Liver (tissue), 9 donors: ENCODE data around the gene PAXX. TPM values are rescaled to one million over a fixed set of nuclear protein-coding genes. Genes with fewer than 3 reads are reported as not detected.

ENCODE experiments used
- DNase-seq: peaks from one replicate; pipeline ENCODE4 v3.0.0-alpha.2; 2017; ENCODE audit warnings: low spot score
- H3K27ac ChIP-seq, 2 donors: one replicate each; pipeline ENCODE4 v1.7.0; 2013; ENCODE audit warnings: inconsistent platforms in 2 of 2, low read length in 2 of 2, control low read depth in 1 of 2, low read depth in 1 of 2, mild to moderate bottlenecking in 1 of 2
- H3K27me3 ChIP-seq, 4 donors: one replicate each; pipeline versions ENCODE4 v1.6.1 to v1.7.0; 2013; ENCODE audit warnings: low read length in 3 of 4, inconsistent platforms in 1 of 4, mild to moderate bottlenecking in 1 of 4, moderate library complexity in 1 of 4; ENCODE audit not compliant: control insufficient read depth in 4 of 4, insufficient read depth in 4 of 4
- H3K36me3 ChIP-seq, 4 donors: one replicate each; pipeline versions ENCODE4 v1.6.1 to v1.7.0; 2013; ENCODE audit warnings: low read length in 3 of 4, mild to moderate bottlenecking in 3 of 4, low read depth in 1 of 4, moderate library complexity in 1 of 4; ENCODE audit not compliant: control insufficient read depth in 4 of 4, insufficient read depth in 3 of 4
- H3K4me1 ChIP-seq, 4 donors: one replicate each; pipeline versions ENCODE4 v1.6.1 to v1.7.0; 2013; ENCODE audit warnings: low read length in 3 of 4, mild to moderate bottlenecking in 3 of 4, moderate library complexity in 1 of 4; ENCODE audit not compliant: control insufficient read depth in 4 of 4, insufficient read depth in 4 of 4
- H3K4me3 ChIP-seq, 3 donors: one replicate each; pipeline versions ENCODE4 v1.6.1 to v1.7.0; 2013; ENCODE audit warnings: low read length in 3 of 3, control low read depth in 1 of 3, low read depth in 1 of 3, mild to moderate bottlenecking in 1 of 3
- H3K9ac ChIP-seq, 2 donors: one replicate each; pipeline ENCODE4 v1.7.0; 2013; ENCODE audit warnings: low read length in 2 of 2, mild to moderate bottlenecking in 2 of 2, moderate library complexity in 2 of 2, control low read depth in 1 of 2, low read depth in 1 of 2
- H3K9me3 ChIP-seq, 4 donors: one replicate each; pipeline versions ENCODE4 v1.6.1 to v1.7.0; 2013; ENCODE audit warnings: low read length in 3 of 4; ENCODE audit not compliant: control insufficient read depth in 4 of 4
- CTCF ChIP-seq: fragments of 150-350 bp; IDR thresholded peaks from 2 replicates; pipeline ENCODE4 v1.5.1; 2017; ENCODE audit warnings: improper control_type of control experiment, low read depth, low read length; ENCODE audit not compliant: missing input control
- EGR1 ChIP-seq, 2 donors: IDR thresholded peaks; 2 replicates each; pipeline ENCODE4 v1.6.1; 2016 to 2018; ENCODE audit warnings: antibody characterized with exemption in 2 of 2, low read depth in 2 of 2
- FOXA1 ChIP-seq: IDR thresholded peaks from 2 replicates; pipeline ENCODE4 v1.6.1; 2016; ENCODE audit warnings: antibody characterized with exemption
- GABPA ChIP-seq, 2 donors: IDR thresholded peaks in 1 of 2; conservative IDR thresholded peaks in 1 of 2; 2 replicates each; pipeline ENCODE4 v1.6.1; 2016; ENCODE audit warnings: antibody characterized with exemption in 2 of 2, mild to moderate bottlenecking in 1 of 2, moderate library complexity in 1 of 2
- HNF4A ChIP-seq, 2 donors: conservative IDR thresholded peaks; 2 replicates each; pipeline ENCODE4 v1.6.1; 2016; ENCODE audit warnings: antibody characterized with exemption in 2 of 2, mild to moderate bottlenecking in 2 of 2
- HNF4G ChIP-seq: IDR thresholded peaks from 2 replicates; pipeline ENCODE4 v1.6.1; 2016; ENCODE audit warnings: antibody characterized with exemption
- JUND ChIP-seq, 2 donors: IDR thresholded peaks; 2 replicates each; pipeline ENCODE4 v1.6.1; 2016; ENCODE audit warnings: antibody characterized with exemption in 2 of 2
- NR2F2 ChIP-seq: IDR thresholded peaks from 2 replicates; pipeline ENCODE4 v1.6.1; 2016; ENCODE audit warnings: antibody characterized with exemption
- REST ChIP-seq: IDR thresholded peaks from 2 replicates; pipeline ENCODE4 v1.6.1; 2016; ENCODE audit warnings: antibody characterized with exemption, mild to moderate bottlenecking
- RXRA ChIP-seq, 2 donors: IDR thresholded peaks; 2 replicates each; pipeline ENCODE4 v1.6.1; 2017 to 2018; ENCODE audit warnings: antibody characterized with exemption in 2 of 2, mild to moderate bottlenecking in 1 of 2
- SP1 ChIP-seq: IDR thresholded peaks from 2 replicates; pipeline ENCODE4 v1.6.1; 2018; ENCODE audit warnings: antibody characterized with exemption, mild to moderate bottlenecking
- YY1 ChIP-seq: IDR thresholded peaks from 2 replicates; pipeline ENCODE4 v1.6.1; 2016; ENCODE audit warnings: antibody characterized with exemption, mild to moderate bottlenecking
- WGBS: extraction: QIAGEN DNeasy Blood & Tissue Kit; methylation state at CpG from one replicate; pipeline ENCODE4 v1.1.7; 2013; 5-methylcytosine and 5-hydroxymethylcytosine counted together
- polyA plus RNA-seq, 2 donors: library from polyadenylated mRNA; stranded (reverse) in 1 of 2; unstranded in 1 of 2; fragments of 200-250 nt in 1 of 2; fragments of >200 nt in 1 of 2; fragmentation: Nextera tagmentation in 1 of 2; extraction: Ambion mirVana in 1 of 2; gene quantifications; one replicate each; pipeline versions ENCODE4 v1.2.1 to v1.2.3, GENCODE V29; 2013 to 2015
- total RNA-seq, 2 donors: library from RNA; depleted of rRNA; stranded (reverse); fragments of >200 nt; gene quantifications; one replicate each; pipeline ENCODE4 v1.2.3, GENCODE V29; 2014
- donor health status: healthy.
- donor health status: healthy.
- donor health status: healthy.
- donor health status: healthy.
- donor health status: healthy.

The PAXX gene
- total and polyA plus RNA-seq, 4 donors: 7.3 to 34.1 (median 19.2) TPM

- H3K9me3 ChIP-seq: no peaks in the 10 kb centered on the region
- no peak overlapping the region for H3K27ac ChIP-seq
- H3K9ac ChIP-seq: no peak overlapping the region
- 32% methylated on average over 30 of the region's 30 CpGs for WGBS
- peaks cover 25 to 49% (median 37%) of the 10 kb centered on the region in 4 donors for H3K4me1 ChIP-seq
- peaks cover 0 to 7% (median 1%) of the 10 kb centered on the region in 4 donors for H3K36me3 ChIP-seq
- DNase-seq: peak; percentile 51
- no peak overlapping the region for H3K4me3 ChIP-seq
- no peaks in the 10 kb centered on the region for H3K27me3 ChIP-seq
- TF ChIP-seq SP1: peak; percentile 64
- peak; percentile 51 to 69 for TF ChIP-seq RXRA (IDR thresholded peaks at IDR 0.05)
- no peak for TF ChIP-seq EGR1 (IDR thresholded peaks at IDR 0.05; ENCODE audit: low read depth in 2 of 2)
- TF ChIP-seq JUND (IDR thresholded peaks at IDR 0.05): no peak
- peak; percentile 55 for TF ChIP-seq REST
- TF ChIP-seq HNF4A (conservative IDR thresholded peaks at IDR 0.05): peak; percentile 59 to 71
These were observed 29.9 kb downstream of the PAXX start for GRCh38 chr9:137021979-137022661.

- no peak overlapping the region for H3K27ac ChIP-seq
- WGBS: 81% methylated on average over 23 of the region's 23 CpGs
These were observed 30.4 kb downstream of the PAXX start for GRCh38 chr9:137022662-137023008.

More at GRCh38 chr9:137022662-137023008, 30.4 kb downstream of the PAXX start:
- no peaks in the 10 kb centered on the region for H3K27me3 ChIP-seq
- H3K4me1 ChIP-seq: peaks cover 30 to 54% (median 42%) of the 10 kb centered on the region in 4 donors
- H3K9me3 ChIP-seq: no peaks in the 10 kb centered on the region
- TF ChIP-seq EGR1 (IDR thresholded peaks at IDR 0.05; ENCODE audit: low read depth in 2 of 2): no peak
- no peak for TF ChIP-seq FOXA1
- TF ChIP-seq CTCF: no peak
- TF ChIP-seq GABPA (IDR thresholded peaks at IDR 0.05 in 1 of 2, conservative IDR thresholded peaks at IDR 0.05 in 1 of 2): no peak
- TF ChIP-seq NR2F2: no peak
- no peak for TF ChIP-seq HNF4G
- TF ChIP-seq YY1: no peak
- no peak for DNase-seq
- H3K4me3 ChIP-seq: no peak overlapping the region
- no peak overlapping the region for H3K9ac ChIP-seq
- H3K36me3 ChIP-seq: peaks cover 0 to 2% (median under 1%) of the 10 kb centered on the region in 4 donors
